PFSK-1 (cell line): ENCODE measurements around the gene STRIP1.

ENCODE experiments used
- FOXP2 ChIP-seq: optimal IDR thresholded peaks from 2 replicates; pipeline ENCODE3; 2011; ENCODE audit warnings: borderline replicate concordance, control low read depth, inconsistent platforms; ENCODE audit not compliant: insufficient read depth; ENCODE audit errors: extremely low read length, extremely low read depth
- POLR2AphosphoS5 ChIP-seq: IDR thresholded peaks from 2 replicates; pipeline ENCODE4 v1.6.1; 2012; ENCODE audit warnings: low read depth, mild to moderate bottlenecking, control low read depth, low read length, moderate library complexity
- REST ChIP-seq, 2 experiments: IDR thresholded peaks; 2 replicates each; pipeline versions ENCODE4 v1.6.1 to v1.8.0; 2011 to 2012; ENCODE audit warnings: low read depth in 2 of 2, low read length in 2 of 2, control low read depth in 1 of 2, inconsistent platforms in 1 of 2, mild to moderate bottlenecking in 1 of 2, moderate library complexity in 1 of 2; ENCODE audit not compliant: insufficient read depth in 1 of 2
- SIN3A ChIP-seq: IDR thresholded peaks from 2 replicates; pipeline ENCODE4 v1.6.1; 2012; ENCODE audit warnings: mild to moderate bottlenecking, low read length, moderate library complexity, borderline replicate concordance; ENCODE audit not compliant: insufficient read depth
- TAF1 ChIP-seq: IDR thresholded peaks from 2 replicates; pipeline ENCODE4 v1.6.1; 2012; ENCODE audit warnings: low read length, control low read depth, borderline replicate concordance; ENCODE audit not compliant: insufficient read depth

- TF ChIP-seq SIN3A (no peak), POLR2AphosphoS5 (no peak), TAF1 (no peak), REST (IDR thresholded peaks at IDR 0.05; ENCODE audit: insufficient read depth in 1 of 2, low read depth in 2 of 2, low read length in 2 of 2) (no peak), FOXP2 (no peak)
Measured at GRCh38 chr1:110021285-110021684, 13.1 kb upstream of the STRIP1 start.
